ENCODE results near the gene GJA3.

DNA sequence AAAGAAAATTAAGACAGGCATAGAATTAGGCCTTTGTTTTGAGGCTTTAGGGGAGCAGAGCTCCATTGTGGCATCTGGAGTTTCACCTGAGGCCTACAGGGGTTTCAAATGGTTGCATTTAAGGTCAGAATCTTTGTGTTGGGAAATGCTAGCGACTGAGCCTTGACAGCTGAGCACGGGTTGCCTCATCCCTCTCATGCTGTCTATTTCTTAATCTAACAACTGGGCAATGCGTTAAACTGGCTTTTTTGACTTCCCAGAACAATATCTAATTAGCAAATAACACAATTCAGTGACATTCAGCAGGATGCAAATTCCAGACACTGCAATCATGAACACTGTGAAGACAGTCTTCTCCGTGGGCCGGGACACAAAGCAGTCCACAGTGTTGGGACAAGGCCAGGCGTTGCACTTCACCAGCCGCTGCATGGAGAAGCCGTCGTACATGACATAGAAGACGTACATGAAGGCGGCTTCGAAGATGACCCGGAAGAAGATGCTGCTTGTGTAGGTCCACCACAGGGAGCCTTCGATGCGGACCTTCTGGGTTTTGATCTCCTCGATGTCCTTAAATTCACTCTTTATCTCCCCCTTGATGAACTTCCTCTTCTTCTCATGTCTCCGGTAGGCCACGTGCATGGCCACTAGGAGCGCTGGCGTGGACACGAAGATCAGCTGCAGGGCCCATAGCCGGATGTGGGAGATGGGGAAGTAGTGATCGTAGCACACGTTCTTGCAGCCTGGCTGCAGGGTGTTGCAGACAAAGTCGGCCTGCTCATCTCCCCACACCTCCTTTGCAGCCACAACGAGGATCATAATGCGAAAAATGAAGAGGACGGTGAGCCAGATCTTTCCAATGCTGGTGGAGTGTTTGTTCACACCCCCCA lies 28.1 kb upstream of the GJA3 start:
- TF ChIP-seq, protein P1, sequence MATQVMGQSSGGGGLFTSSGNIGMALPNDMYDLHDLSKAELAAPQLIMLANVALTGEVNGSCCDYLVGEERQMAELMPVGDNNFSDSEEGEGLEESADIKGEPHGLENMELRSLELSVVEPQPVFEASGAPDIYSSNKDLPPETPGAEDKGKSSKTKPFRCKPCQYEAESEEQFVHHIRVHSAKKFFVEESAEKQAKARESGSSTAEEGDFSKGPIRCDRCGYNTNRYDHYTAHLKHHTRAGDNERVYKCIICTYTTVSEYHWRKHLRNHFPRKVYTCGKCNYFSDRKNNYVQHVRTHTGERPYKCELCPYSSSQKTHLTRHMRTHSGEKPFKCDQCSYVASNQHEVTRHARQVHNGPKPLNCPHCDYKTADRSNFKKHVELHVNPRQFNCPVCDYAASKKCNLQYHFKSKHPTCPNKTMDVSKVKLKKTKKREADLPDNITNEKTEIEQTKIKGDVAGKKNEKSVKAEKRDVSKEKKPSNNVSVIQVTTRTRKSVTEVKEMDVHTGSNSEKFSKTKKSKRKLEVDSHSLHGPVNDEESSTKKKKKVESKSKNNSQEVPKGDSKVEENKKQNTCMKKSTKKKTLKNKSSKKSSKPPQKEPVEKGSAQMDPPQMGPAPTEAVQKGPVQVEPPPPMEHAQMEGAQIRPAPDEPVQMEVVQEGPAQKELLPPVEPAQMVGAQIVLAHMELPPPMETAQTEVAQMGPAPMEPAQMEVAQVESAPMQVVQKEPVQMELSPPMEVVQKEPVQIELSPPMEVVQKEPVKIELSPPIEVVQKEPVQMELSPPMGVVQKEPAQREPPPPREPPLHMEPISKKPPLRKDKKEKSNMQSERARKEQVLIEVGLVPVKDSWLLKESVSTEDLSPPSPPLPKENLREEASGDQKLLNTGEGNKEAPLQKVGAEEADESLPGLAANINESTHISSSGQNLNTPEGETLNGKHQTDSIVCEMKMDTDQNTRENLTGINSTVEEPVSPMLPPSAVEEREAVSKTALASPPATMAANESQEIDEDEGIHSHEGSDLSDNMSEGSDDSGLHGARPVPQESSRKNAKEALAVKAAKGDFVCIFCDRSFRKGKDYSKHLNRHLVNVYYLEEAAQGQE (IDR thresholded peaks at IDR 0.05; ENCODE audit: insufficient read depth in 1 of 2, low read depth in 2 of 2, low read length in 2 of 2) = no peak
- TF ChIP-seq SIN3A (IDR thresholded peaks at IDR 0.05; ENCODE audit: borderline replicate concordance, insufficient read depth, low read length) (no peak), TAF1 (IDR thresholded peaks at IDR 0.05; ENCODE audit: borderline replicate concordance, insufficient read depth, low read length) (no peak), POLR2AphosphoS5 (IDR thresholded peaks at IDR 0.05; ENCODE audit: low read depth, low read length) (no peak)
